B cell (primary cell): ENCODE measurements around the gene LRRC4B. TPM values are rescaled to one million over a fixed set of nuclear protein-coding genes. Genes with fewer than 3 reads are reported as not detected.

Source experiments
- ATAC-seq: fragments of 200-7000 bp; cut with Tn5 transposase; one replicate; pipeline ENCODE4 v1.10.0; 2021; ENCODE audit warnings: low read depth, mild to moderate bottlenecking, moderate number of reproducible peaks, moderate library complexity
- CTCF ChIA-PET: fragments of 350-600 bp; sonication (Branson Sonifier 250); formaldehyde crosslinking; loops from one replicate; lab custom pipeline; 2021; ENCODE audit warnings: antibody characterized with exemption, inconsistent platforms; lab: Charles Lee
- POLR2A ChIA-PET: fragments of 350-600 bp; sonication (Branson Sonifier 250); formaldehyde crosslinking; loops from one replicate; lab custom pipeline; 2021; ENCODE audit warnings: antibody characterized with exemption; lab: Charles Lee
- DNase-seq: peaks from one replicate; pipeline ENCODE4 v3.0.0; 2013
- H2AFZ ChIP-seq: 2 replicates; pipeline ENCODE4 v1.6.1; 2012; ENCODE audit warnings: mild to moderate bottlenecking, low read depth, low read length; ENCODE audit not compliant: insufficient read depth, poor library complexity, severe bottlenecking
- H3K27ac ChIP-seq, 2 donors: 1 replicate in 1 of 2; 2 replicates in 1 of 2; pipeline ENCODE4 v1.5.1; 2012 to 2013; ENCODE audit warnings: low read length in 2 of 2, mild to moderate bottlenecking in 2 of 2, moderate library complexity in 1 of 2
- H3K27me3 ChIP-seq, 4 experiments: fragments of 200-600 bp in 1 of 4; sonication (generic) in 1 of 4; replicated peaks in 1 of 4; 1 replicate in 2 of 4; 2 replicates in 2 of 4; pipeline versions ENCODE4 v1.6.1 to v1.7.0; 2013 to 2016; ENCODE audit warnings: low read length in 3 of 4, mild to moderate bottlenecking in 2 of 4, mixed read lengths in 1 of 4, moderate library complexity in 1 of 4; ENCODE audit not compliant: insufficient read depth in 4 of 4, control insufficient read depth in 3 of 4; ENCODE audit errors: control extremely low read depth in 1 of 4
- H3K36me3 ChIP-seq, 2 experiments: replicated peaks in 1 of 2; 1 replicate in 1 of 2; 2 replicates in 1 of 2; pipeline versions ENCODE4 v1.6.1 to v1.7.1; 2013; ENCODE audit warnings: low read length in 1 of 2; ENCODE audit not compliant: insufficient read depth in 2 of 2, control insufficient read depth in 1 of 2; ENCODE audit errors: control extremely low read depth in 1 of 2, extremely low read depth in 1 of 2
- H3K4me1 ChIP-seq, 2 donors: fragments of 200-600 bp in 1 of 2; sonication (generic) in 1 of 2; 1 replicate in 1 of 2; 2 replicates in 1 of 2; pipeline versions ENCODE4 v1.5.1 to v1.6.1; 2013 to 2017; ENCODE audit warnings: low read length in 2 of 2; ENCODE audit not compliant: control insufficient read depth in 2 of 2, insufficient read depth in 2 of 2
- H3K4me2 ChIP-seq: replicated peaks from 2 replicates; pipeline ENCODE3; 2012; ENCODE audit warnings: mild to moderate bottlenecking, low read depth, low read length; ENCODE audit not compliant: poor library complexity, severe bottlenecking
- H3K4me3 ChIP-seq, 5 experiments: fragments of 200-600 bp in 1 of 5; sonication (generic) in 1 of 5; 1 replicate in 3 of 5; 2 replicates in 2 of 5; pipeline versions ENCODE4 v1.5.1 to v1.7.0; 2011 to 2016; ENCODE audit warnings: low read length in 4 of 5, mild to moderate bottlenecking in 4 of 5, low read depth in 2 of 5, control low read depth in 1 of 5, moderate library complexity in 1 of 5; ENCODE audit not compliant: insufficient read depth in 1 of 5; ENCODE audit errors: control extremely low read depth in 1 of 5, extremely low read depth in 1 of 5
- H3K79me2 ChIP-seq: fragments of 200-600 bp; sonication (generic); one replicate; pipeline ENCODE4 v1.6.0; 2016; ENCODE audit warnings: low read length; ENCODE audit not compliant: control insufficient read depth, insufficient read depth
- H3K9ac ChIP-seq: fragments of 200-600 bp; sonication (generic); 2 replicates; pipeline ENCODE4 v1.6.1; 2017; ENCODE audit warnings: mild to moderate bottlenecking, low read length, moderate library complexity
- H3K9me3 ChIP-seq, 3 donors: one replicate each; pipeline versions ENCODE4 v1.6.1 to v1.7.1; 2013; ENCODE audit warnings: low read length in 2 of 3; ENCODE audit not compliant: control insufficient read depth in 2 of 3, insufficient read depth in 1 of 3; ENCODE audit errors: control extremely low read depth in 1 of 3
- H4K20me1 ChIP-seq: 2 replicates; pipeline ENCODE4 v1.6.0; 2012; ENCODE audit warnings: mild to moderate bottlenecking, low read length; ENCODE audit not compliant: insufficient read depth, control insufficient read depth, poor library complexity, severe bottlenecking
- H3K27ac Mint-ChIP-seq: one replicate; pipeline ENCODE4 v1.8.0; 2021; ENCODE audit warnings: mixed read lengths
- H3K27me3 Mint-ChIP-seq: one replicate; pipeline ENCODE4 v1.8.0; 2021; ENCODE audit warnings: mixed read lengths
- H3K4me1 Mint-ChIP-seq: one replicate; pipeline ENCODE4 v1.8.0; 2021; ENCODE audit warnings: mixed read lengths
- H3K4me3 Mint-ChIP-seq: one replicate; pipeline ENCODE4 v1.8.0; 2021; ENCODE audit warnings: mixed read lengths
- H3K9me3 Mint-ChIP-seq: one replicate; pipeline ENCODE4 v1.8.0; 2022; ENCODE audit warnings: mixed read lengths; ENCODE audit not compliant: insufficient read depth
- EZH2 ChIP-seq: IDR thresholded peaks from 2 replicates; pipeline ENCODE4 v1.6.1; 2012; ENCODE audit warnings: borderline replicate concordance, low read depth, mild to moderate bottlenecking, moderate library complexity, low read length; ENCODE audit not compliant: insufficient read depth, poor library complexity, severe bottlenecking
- WGBS: methylation state at CpG from one replicate; pipeline ENCODE4 v1.1.5; 2013; ENCODE audit warnings: missing lambda C conversion rate; ENCODE audit not compliant: insufficient coverage; 5-methylcytosine and 5-hydroxymethylcytosine counted together
- intact Hi-C: fragments of 100-400 bp; cut with micrococcal nuclease; formaldehyde crosslinking; loops from one replicate; pipeline ENCODE4 v1.10.0; 2022
- polyA plus RNA-seq: library from polyadenylated mRNA; depleted of rRNA; stranded (reverse); fragments of >200 nt; gene quantifications from 2 replicates; pipeline ENCODE4 v1.2.3, GENCODE V29; 2012
- total RNA-seq, 2 donors: library from RNA; stranded (reverse); fragments of 120-200 nt in 1 of 2; gene quantifications; 1 replicate in 1 of 2; 2 replicates in 1 of 2; pipeline versions ENCODE4 v1.2.3 to v1.2.4, GENCODE V29; 2013 to 2022
- TF ChIP-seq, protein P1 (sequence below): fragments of 200-600 bp; IDR thresholded peaks from one replicate; pipeline ENCODE4 v1.8.0; 2022; ENCODE audit warnings: antibody characterized with exemption, mild to moderate bottlenecking

LRRC4B gene
- total and polyA plus RNA-seq, 2 donors (not counting 1 experiment from before 2014, with no cell fraction given) = 0.03 TPM; not detected in 1

DNA sequence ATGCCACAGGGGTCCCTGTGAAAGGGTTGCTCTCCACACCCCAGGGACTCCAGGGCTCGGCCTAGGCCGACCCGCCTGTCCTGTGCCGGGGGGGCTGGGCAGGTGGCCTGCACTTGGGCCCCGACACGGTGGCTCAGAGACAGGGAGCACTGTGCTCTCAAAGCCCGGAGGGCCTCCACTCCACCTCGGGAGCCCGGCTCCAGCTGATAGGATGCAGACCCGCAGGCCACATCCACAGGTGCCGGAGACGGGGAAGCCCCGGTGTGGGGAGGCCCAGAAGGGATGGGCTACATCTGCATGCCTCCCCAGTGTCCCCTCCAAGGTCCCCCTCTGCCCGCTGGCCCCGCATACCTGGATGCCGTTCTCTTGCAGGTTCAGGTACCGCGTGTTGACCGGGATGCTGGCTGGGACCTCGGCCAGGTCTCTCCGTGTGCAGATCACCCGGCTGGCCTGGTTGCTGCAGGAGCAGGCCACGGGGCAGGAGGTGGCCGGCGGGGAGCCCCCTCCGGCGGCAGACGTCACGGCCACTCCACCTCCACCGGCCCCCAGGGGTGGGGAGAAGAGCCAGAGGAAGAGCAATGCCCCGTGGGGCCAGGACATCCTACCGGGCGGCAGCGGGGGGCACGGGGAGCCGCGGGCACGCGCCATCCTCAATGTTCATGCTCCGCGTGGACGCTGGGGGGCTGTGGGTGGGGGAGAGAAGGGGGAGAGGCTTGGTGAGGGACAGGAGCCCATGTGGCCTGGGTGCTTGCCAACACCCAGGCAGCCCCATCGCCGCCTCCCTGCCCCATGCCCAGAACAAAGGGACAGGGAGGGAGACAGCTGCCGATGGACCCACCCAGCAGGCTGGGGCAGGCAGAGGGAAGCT, 19.8 kb downstream of the LRRC4B start:
- Histone ChIP-seq H3K9ac (no peak overlapping the region), H3K36me3 (no peaks in the 10 kb centered on the region), H3K27me3 (peaks cover 0 to 32% (median 6%) of the 10 kb centered on the region in 4 experiments), H3K79me2 (no peaks in the 10 kb centered on the region), H3K4me1 (no peaks in the 10 kb centered on the region), H3K4me2 (no peak overlapping the region), H3K9me3 (peaks cover 0 to 5% (median 0%) of the 10 kb centered on the region in 3 donors), H3K27ac (no peak overlapping the region), H2AFZ (no peak overlapping the region), H3K4me3 (no peak overlapping the region), H4K20me1 (no peaks in the 10 kb centered on the region)
- no peak overlapping the region for H3K27ac Mint-ChIP-seq
- ChIA-PET CTCF (no interaction called here), POLR2A (no interaction called here)
- H3K9me3 Mint-ChIP-seq = no peaks in the 10 kb centered on the region
- WGBS = 91% methylated on average over 29 of the region's 45 CpGs
- no peaks in the 10 kb centered on the region for H3K4me1 Mint-ChIP-seq
- intact Hi-C loops = no loop called here
- ATAC-seq (no peak), DNase-seq (no peak)
- no peak overlapping the region for H3K4me3 Mint-ChIP-seq
- H3K27me3 Mint-ChIP-seq = peaks cover 29% of the 10 kb centered on the region
- TF ChIP-seq, protein P1, sequence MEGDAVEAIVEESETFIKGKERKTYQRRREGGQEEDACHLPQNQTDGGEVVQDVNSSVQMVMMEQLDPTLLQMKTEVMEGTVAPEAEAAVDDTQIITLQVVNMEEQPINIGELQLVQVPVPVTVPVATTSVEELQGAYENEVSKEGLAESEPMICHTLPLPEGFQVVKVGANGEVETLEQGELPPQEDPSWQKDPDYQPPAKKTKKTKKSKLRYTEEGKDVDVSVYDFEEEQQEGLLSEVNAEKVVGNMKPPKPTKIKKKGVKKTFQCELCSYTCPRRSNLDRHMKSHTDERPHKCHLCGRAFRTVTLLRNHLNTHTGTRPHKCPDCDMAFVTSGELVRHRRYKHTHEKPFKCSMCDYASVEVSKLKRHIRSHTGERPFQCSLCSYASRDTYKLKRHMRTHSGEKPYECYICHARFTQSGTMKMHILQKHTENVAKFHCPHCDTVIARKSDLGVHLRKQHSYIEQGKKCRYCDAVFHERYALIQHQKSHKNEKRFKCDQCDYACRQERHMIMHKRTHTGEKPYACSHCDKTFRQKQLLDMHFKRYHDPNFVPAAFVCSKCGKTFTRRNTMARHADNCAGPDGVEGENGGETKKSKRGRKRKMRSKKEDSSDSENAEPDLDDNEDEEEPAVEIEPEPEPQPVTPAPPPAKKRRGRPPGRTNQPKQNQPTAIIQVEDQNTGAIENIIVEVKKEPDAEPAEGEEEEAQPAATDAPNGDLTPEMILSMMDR = no peak
- TF ChIP-seq EZH2 = no peak
